ENCODE measurements around the gene SLC48A1. TPM values are rescaled to one million over a fixed set of nuclear protein-coding genes. Genes with fewer than 3 reads are reported as not detected.
A peak's percentile ranks its signal among the peaks of the same experiment; 100 is the strongest.

Gene SLC48A1
- total and polyA plus RNA-seq, 2 experiments from 2014 or later = 26.2 to 29.2 TPM

GRCh38 chr12:47797441-47797840, 24.4 kb downstream of the SLC48A1 start:
- Histone ChIP-seq H3K27me3 (no peaks in the 10 kb centered on the region), H3K9me3 (ENCODE audit: low read depth) (no peaks in the 10 kb centered on the region), H3K4me3 (no peak overlapping the region), H3K36me3 (peaks cover 29% of the 10 kb centered on the region), H3K27ac (no peak overlapping the region), H3K4me1 (ENCODE audit: low read depth) (peaks cover 2% of the 10 kb centered on the region)
- DNase-seq (ENCODE audit: low read depth in 1 of 2, low spot score in 1 of 2) = peak in 1 of 2 donors; percentile 41
- peak; percentile 25 for TF ChIP-seq CTCF (IDR thresholded peaks at IDR 0.05; ENCODE audit: low read depth, low read length)

- no peaks in the 10 kb centered on the region for H3K27me3 ChIP-seq
- no peaks in the 10 kb centered on the region for H3K9me3 ChIP-seq (ENCODE audit: low read depth)
- no peak overlapping the region for H3K27ac ChIP-seq
- DNase-seq (ENCODE audit: low read depth in 1 of 2, low spot score in 1 of 2) = no peak
- no peak for TF ChIP-seq CTCF (IDR thresholded peaks at IDR 0.05; ENCODE audit: low read depth, low read length)
- peaks cover 29% of the 10 kb centered on the region for H3K36me3 ChIP-seq
- H3K4me3 ChIP-seq = no peak overlapping the region
- H3K4me1 ChIP-seq (ENCODE audit: low read depth) = peaks cover 8% of the 10 kb centered on the region
Observed at GRCh38 chr12:47798382-47798948, 25.4 kb downstream of the SLC48A1 start.

GRCh38 chr12:47799357-47799955, 26.4 kb downstream of the SLC48A1 start:
- DNase-seq (ENCODE audit: low read depth in 1 of 2, low spot score in 1 of 2) = peak in 1 of 2 donors; percentile 60
- Histone ChIP-seq H3K36me3 (peaks cover 19% of the 10 kb centered on the region), H3K4me1 (ENCODE audit: low read depth) (peaks cover 12% of the 10 kb centered on the region)

GRCh38 chr12:47800582-47800981, 27.5 kb downstream of the SLC48A1 start:
- no peak overlapping the region for H3K27ac ChIP-seq
- H3K36me3 ChIP-seq = peaks cover 10% of the 10 kb centered on the region
- H3K9me3 ChIP-seq (ENCODE audit: low read depth) = no peaks in the 10 kb centered on the region
- no peak for TF ChIP-seq CTCF (IDR thresholded peaks at IDR 0.05; ENCODE audit: low read depth, low read length)
- peaks cover 15% of the 10 kb centered on the region for H3K4me1 ChIP-seq (ENCODE audit: low read depth)
- no peaks in the 10 kb centered on the region for H3K27me3 ChIP-seq
- H3K4me3 ChIP-seq = no peak overlapping the region
- DNase-seq (ENCODE audit: low read depth in 1 of 2, low spot score in 1 of 2) = no peak

More at GRCh38 chr12:47799357-47799955, 26.4 kb downstream of the SLC48A1 start:
- Histone ChIP-seq H3K27ac (no peak overlapping the region), H3K9me3 (ENCODE audit: low read depth) (no peaks in the 10 kb centered on the region), H3K4me3 (no peak overlapping the region), H3K27me3 (no peaks in the 10 kb centered on the region)
- TF ChIP-seq CTCF (IDR thresholded peaks at IDR 0.05; ENCODE audit: low read depth, low read length) = no peak

GRCh38 chr12:47801170-47801903, 28.3 kb downstream of the SLC48A1 start:
- Histone ChIP-seq H3K9me3 (ENCODE audit: low read depth) (no peaks in the 10 kb centered on the region), H3K36me3 (peaks cover 8% of the 10 kb centered on the region), H3K4me1 (ENCODE audit: low read depth) (peaks cover 18% of the 10 kb centered on the region), H3K27me3 (no peaks in the 10 kb centered on the region), H3K27ac (peak overlapping the region; percentile 12), H3K4me3 (no peak overlapping the region)
- TF ChIP-seq CTCF (IDR thresholded peaks at IDR 0.05; ENCODE audit: low read depth, low read length) = peak; percentile 23
- no peak for DNase-seq (ENCODE audit: low read depth in 1 of 2, low spot score in 1 of 2)
